OCI-LY7 (cell line): ENCODE data around the gene AFDN. TPM values are rescaled to one million over a fixed set of nuclear protein-coding genes. Genes with fewer than 3 reads are reported as not detected.

Experiments used
- BruUV-seq: library from RNA; stranded (reverse); fragments of 400-500 nt; replicated peaks from 2 replicates; lab custom pipeline; 2021; lab: Mats Ljungman, UMichigan
- CTCF ChIA-PET: fragments of 300-600 bp; sonication (Branson Sonifier 250); formaldehyde crosslinking; loops from one replicate; lab custom pipeline; 2022; ENCODE audit warnings: antibody characterized with exemption; ENCODE audit not compliant: unreplicated experiment; lab: Charles Lee
- POLR2A ChIA-PET: fragments of 300-600 bp; sonication (Branson Sonifier 250); formaldehyde crosslinking; loops from one replicate; lab custom pipeline; 2022; ENCODE audit warnings: antibody characterized with exemption; lab: Charles Lee
- DNase-seq: peaks from one replicate; pipeline ENCODE4 v3.0.0-alpha.2; 2015; ENCODE audit warnings: low spot score
- H2AFZ ChIP-seq: fragments of 200-600 bp; sonication (generic), shearing (Covaris generic); 2 replicates; pipeline ENCODE4 v1.6.1; 2014; ENCODE audit warnings: mild to moderate bottlenecking, antibody characterized with exemption, low read length, moderate library complexity
- H3K27ac ChIP-seq: fragments of 200-600 bp; sonication (generic); 2 replicates; pipeline ENCODE4 v1.5.1; 2014; ENCODE audit warnings: mixed run types, low read depth, mild to moderate bottlenecking, moderate library complexity, low read length, inconsistent platforms; ENCODE audit not compliant: poor library complexity, severe bottlenecking
- H3K36me3 ChIP-seq: fragments of 200-600 bp; sonication (generic); 2 replicates; pipeline ENCODE4 v1.6.1; 2014; ENCODE audit warnings: mild to moderate bottlenecking, antibody characterized with exemption, low read length, moderate library complexity, mixed read lengths; ENCODE audit not compliant: insufficient read depth
- H3K4me1 ChIP-seq: fragments of 200-600 bp; sonication (generic); 2 replicates; pipeline ENCODE4 v1.5.1; 2014; ENCODE audit warnings: mild to moderate bottlenecking, low read length; ENCODE audit not compliant: insufficient read depth, poor library complexity, severe bottlenecking
- H3K4me2 ChIP-seq: fragments of 200-600 bp; sonication (generic); 2 replicates; pipeline ENCODE4 v1.6.1; 2014; ENCODE audit warnings: mild to moderate bottlenecking, low read length
- H3K4me3 ChIP-seq: fragments of 200-600 bp; sonication (generic); 2 replicates; pipeline ENCODE4 v1.5.1; 2014; ENCODE audit warnings: mild to moderate bottlenecking, low read depth, low read length; ENCODE audit not compliant: poor library complexity, severe bottlenecking
- H3K79me2 ChIP-seq: fragments of 200-600 bp; sonication (generic); 2 replicates; pipeline ENCODE4 v1.6.1; 2016; ENCODE audit warnings: low read depth, mild to moderate bottlenecking, low read length, moderate library complexity, mixed read lengths; ENCODE audit not compliant: insufficient read depth
- H3K9me2 ChIP-seq: fragments of 200-600 bp; sonication (generic); 2 replicates; pipeline ENCODE4 v1.6.1; 2016; ENCODE audit warnings: mild to moderate bottlenecking, low read length, mixed read lengths; ENCODE audit not compliant: insufficient read depth
- H3K9me3 ChIP-seq: fragments of 200-600 bp; sonication (generic); 2 replicates; pipeline ENCODE4 v1.6.1; 2014; ENCODE audit warnings: mild to moderate bottlenecking, mixed run types, low read length, mixed read lengths
- H4K20me1 ChIP-seq: fragments of 200-600 bp; sonication (generic); 2 replicates; pipeline ENCODE4 v1.6.1; 2014; ENCODE audit warnings: mild to moderate bottlenecking, antibody characterized with exemption, low read length, moderate library complexity, mixed read lengths; ENCODE audit not compliant: insufficient read depth
- EZH2phosphoT487 ChIP-seq: fragments of 200-600 bp; sonication (generic); IDR thresholded peaks from 2 replicates; pipeline ENCODE4 v1.6.1; 2018; ENCODE audit warnings: low read depth, borderline replicate concordance, mild to moderate bottlenecking, mixed run types, antibody characterized with exemption, low read length, moderate library complexity, mixed read lengths
- intact Hi-C: fragments of 100-400 bp; cut with micrococcal nuclease; formaldehyde crosslinking; loops from one replicate; pipeline ENCODE4 v1.10.0; 2022; ENCODE audit not compliant: unreplicated experiment
- total RNA-seq, 2 experiments: library from RNA; depleted of rRNA in 1 of 2; stranded (reverse); fragments of >200 nt in 1 of 2; shearing (Covaris generic) in 1 of 2; gene quantifications; 2 replicates each; pipeline ENCODE4 v1.2.3, GENCODE V29; 2014 to 2022
- TF ChIP-seq, protein P1 (sequence below): fragments of 200-600 bp; sonication (generic); conservative IDR thresholded peaks from 2 replicates; pipeline ENCODE4 v1.5.1; 2014; ENCODE audit warnings: mild to moderate bottlenecking, antibody characterized with exemption, low read length, moderate library complexity, mixed read lengths

AFDN gene
- total RNA-seq, 2 experiments from 2014 or later = 43.6 to 71.6 TPM

DNA sequence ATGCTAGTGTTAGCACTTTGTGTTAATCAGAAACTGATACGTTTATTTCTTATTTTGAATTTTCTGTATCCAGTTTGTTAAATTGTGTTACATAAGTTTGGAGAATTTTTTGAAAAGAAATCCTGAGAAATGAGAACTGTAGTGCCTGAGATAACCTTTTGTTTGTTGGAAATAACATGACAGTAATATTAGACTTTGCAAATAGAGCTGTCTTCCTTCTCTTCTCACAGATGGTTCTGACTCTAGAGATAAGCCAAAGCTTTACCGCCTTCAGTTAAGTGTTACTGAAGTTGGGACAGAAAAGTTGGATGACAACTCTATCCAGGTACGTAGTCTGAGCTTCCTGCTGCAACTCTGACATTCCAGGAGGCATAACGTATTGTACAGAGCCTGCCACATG, 69.9 kb downstream of the AFDN start:
- no peaks in the 10 kb centered on the region for H3K9me3 ChIP-seq
- H4K20me1 ChIP-seq = no peaks in the 10 kb centered on the region
- intact Hi-C loops = loop anchor here (5.0 kb wide), 1 partner anchor 414 kb away; no protein-coding TSS in a partner anchor
- TF ChIP-seq, protein P1, sequence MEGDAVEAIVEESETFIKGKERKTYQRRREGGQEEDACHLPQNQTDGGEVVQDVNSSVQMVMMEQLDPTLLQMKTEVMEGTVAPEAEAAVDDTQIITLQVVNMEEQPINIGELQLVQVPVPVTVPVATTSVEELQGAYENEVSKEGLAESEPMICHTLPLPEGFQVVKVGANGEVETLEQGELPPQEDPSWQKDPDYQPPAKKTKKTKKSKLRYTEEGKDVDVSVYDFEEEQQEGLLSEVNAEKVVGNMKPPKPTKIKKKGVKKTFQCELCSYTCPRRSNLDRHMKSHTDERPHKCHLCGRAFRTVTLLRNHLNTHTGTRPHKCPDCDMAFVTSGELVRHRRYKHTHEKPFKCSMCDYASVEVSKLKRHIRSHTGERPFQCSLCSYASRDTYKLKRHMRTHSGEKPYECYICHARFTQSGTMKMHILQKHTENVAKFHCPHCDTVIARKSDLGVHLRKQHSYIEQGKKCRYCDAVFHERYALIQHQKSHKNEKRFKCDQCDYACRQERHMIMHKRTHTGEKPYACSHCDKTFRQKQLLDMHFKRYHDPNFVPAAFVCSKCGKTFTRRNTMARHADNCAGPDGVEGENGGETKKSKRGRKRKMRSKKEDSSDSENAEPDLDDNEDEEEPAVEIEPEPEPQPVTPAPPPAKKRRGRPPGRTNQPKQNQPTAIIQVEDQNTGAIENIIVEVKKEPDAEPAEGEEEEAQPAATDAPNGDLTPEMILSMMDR = no peak
- TF ChIP-seq EZH2phosphoT487 = no peak
- POLR2A ChIA-PET = interaction anchor here (1.4 to 1.9 kb wide), 2 partner anchors 14 to 106 kb away, joined by 3 to 4 read pairs; no protein-coding TSS in a partner anchor
- CTCF ChIA-PET = no interaction called here
- no peaks in the 10 kb centered on the region for H3K4me1 ChIP-seq
- H3K79me2 ChIP-seq = no peaks in the 10 kb centered on the region
- no peaks in the 10 kb centered on the region for H3K9me2 ChIP-seq
- no peak overlapping the region for H3K4me3 ChIP-seq
- DNase-seq = no peak
- H3K4me2 ChIP-seq = no peak overlapping the region
- H3K36me3 ChIP-seq = no peaks in the 10 kb centered on the region
- no peak overlapping the region for H2AFZ ChIP-seq
- H3K27ac ChIP-seq = no peak overlapping the region
- no TSS peak for BruUV-seq

GRCh38 chr6:167898673-167899311, 72.1 kb downstream of the AFDN start:
- BruUV-seq = no TSS peak
- H3K9me2 ChIP-seq = no peaks in the 10 kb centered on the region
- no peak overlapping the region for H3K4me2 ChIP-seq
- H3K9me3 ChIP-seq = no peaks in the 10 kb centered on the region
- TF ChIP-seq, protein P1 = peak; percentile 89
- no peak for TF ChIP-seq EZH2phosphoT487
- H2AFZ ChIP-seq = no peak overlapping the region
- peak; percentile 41 for DNase-seq
- H3K4me3 ChIP-seq = no peak overlapping the region
- intact Hi-C loops = loop anchor here (5.0 kb wide), 1 partner anchor 416 kb away; no protein-coding TSS in a partner anchor
- H3K27ac ChIP-seq = no peak overlapping the region
- peaks cover 5% of the 10 kb centered on the region; the same call in 1 of the 2 replicates for H3K36me3 ChIP-seq
- POLR2A ChIA-PET = no interaction called here
- CTCF ChIA-PET = no interaction called here
- no peaks in the 10 kb centered on the region for H4K20me1 ChIP-seq
- H3K4me1 ChIP-seq = no peaks in the 10 kb centered on the region
- no peaks in the 10 kb centered on the region for H3K79me2 ChIP-seq

GRCh38 chr6:167904791-167905190, 78.1 kb downstream of the AFDN start:
- no peak overlapping the region for H3K27ac ChIP-seq
- TF ChIP-seq, protein P1 = no peak
- TF ChIP-seq EZH2phosphoT487 = no peak
- BruUV-seq = no TSS peak
- no peak for DNase-seq
- POLR2A ChIA-PET = interaction anchor here (0.5 to 0.7 kb wide), 2 partner anchors 17 to 988 kb away, joined by 3 read pairs; no protein-coding TSS in a partner anchor
- no peaks in the 10 kb centered on the region for H3K9me3 ChIP-seq
- H3K4me1 ChIP-seq = no peaks in the 10 kb centered on the region
- H4K20me1 ChIP-seq = no peaks in the 10 kb centered on the region
- H3K9me2 ChIP-seq = no peaks in the 10 kb centered on the region
- no peaks in the 10 kb centered on the region for H3K79me2 ChIP-seq
- no peak overlapping the region for H3K4me3 ChIP-seq
- no peak overlapping the region for H3K4me2 ChIP-seq
- H2AFZ ChIP-seq = no peak overlapping the region
- intact Hi-C loops = no loop called here
- peaks cover 5% of the 10 kb centered on the region; the same call in 1 of the 2 replicates for H3K36me3 ChIP-seq
- CTCF ChIA-PET = no interaction called here
